ENCODE results near the gene RNF115.
"Not testable (repeated sequence)": the region's sequence is repeated elsewhere in the genome, so short reads cannot be mapped to it uniquely, and the experiment has no call there.

The RNF115 gene

GRCh38 chr1:145777357-145778145, 46.3 kb downstream of the RNF115 start:
- no peaks in the 10 kb centered on the region for H3K9me3 ChIP-seq (ENCODE audit: insufficient read depth, low read depth, low read length)
- no peak overlapping the region for H3K4me3 ChIP-seq (ENCODE audit: low read depth, low read length)
- H2BK120ac ChIP-seq (ENCODE audit: insufficient read depth, low read length, poor library complexity): no peak overlapping the region
- no peak overlapping the region for H3K14ac ChIP-seq (ENCODE audit: low read length)
- H2BK12ac ChIP-seq (ENCODE audit: low read length): no peak overlapping the region
- H3K9ac ChIP-seq (ENCODE audit: low read length): no peak overlapping the region
- H3K27ac ChIP-seq (ENCODE audit: low read depth, low read length): no peak overlapping the region
- H4K12ac ChIP-seq (ENCODE audit: low read depth, low read length): no peak overlapping the region
- H3K79me2 ChIP-seq (ENCODE audit: control insufficient read depth, insufficient read depth, low read length, poor library complexity): no peaks in the 10 kb centered on the region
- no peak overlapping the region for H3K18ac ChIP-seq (ENCODE audit: low read length)
- H2AK5ac ChIP-seq (ENCODE audit: low read length): no peak overlapping the region
- H3K4me2 ChIP-seq (ENCODE audit: low read length): no peak overlapping the region
- peaks cover 2 to 4% of the 10 kb centered on the region in 2 experiments for H3K36me3 ChIP-seq (ENCODE audit: control insufficient read depth in 1 of 2, insufficient read depth in 2 of 2, low read length in 2 of 2)
- H3K79me1 ChIP-seq (ENCODE audit: low read length): no peaks in the 10 kb centered on the region
- no peak overlapping the region for H4K91ac ChIP-seq (ENCODE audit: low read depth, low read length)
- H2AFZ ChIP-seq (ENCODE audit: insufficient read depth, low read length, poor library complexity): no peak overlapping the region
- no peaks in the 10 kb centered on the region for H3K4me1 ChIP-seq (ENCODE audit: control insufficient read depth in 1 of 2, insufficient read depth in 2 of 2, low read length in 2 of 2)
- H4K8ac ChIP-seq (ENCODE audit: low read depth, low read length): no peak overlapping the region
- no peak overlapping the region for H2BK5ac ChIP-seq (ENCODE audit: low read depth, low read length, poor library complexity)
- no peak for DNase-seq
- H3K23ac ChIP-seq (ENCODE audit: low read length): no peak overlapping the region
- H3K27me3 ChIP-seq (ENCODE audit: insufficient read depth, low read length): no peaks in the 10 kb centered on the region
- no CpG with 5 or more reads among the region's 1 CpG for WGBS (ENCODE audit: extremely low coverage, insufficient coverage, insufficient read length)
- no peak overlapping the region for H3K4ac ChIP-seq (ENCODE audit: low read depth, low read length)

- Histone ChIP-seq H2BK120ac (ENCODE audit: insufficient read depth, low read length, poor library complexity) (no peak overlapping the region), H3K4ac (ENCODE audit: low read depth, low read length) (no peak overlapping the region), H3K23ac (ENCODE audit: low read length) (no peak overlapping the region), H4K91ac (ENCODE audit: low read depth, low read length) (no peak overlapping the region), H2BK5ac (ENCODE audit: low read depth, low read length, poor library complexity) (no peak overlapping the region), H3K14ac (ENCODE audit: low read length) (no peak overlapping the region), H3K4me1 (ENCODE audit: control insufficient read depth in 1 of 2, insufficient read depth in 2 of 2, low read length in 2 of 2) (no peaks in the 10 kb centered on the region), H3K9me3 (ENCODE audit: insufficient read depth, low read depth, low read length) (no peaks in the 10 kb centered on the region), H3K36me3 (ENCODE audit: control insufficient read depth in 1 of 2, insufficient read depth in 2 of 2, low read length in 2 of 2) (peaks cover under 1 to 4% of the 10 kb centered on the region in 2 experiments), H3K9ac (ENCODE audit: low read length) (no peak overlapping the region), H3K79me1 (ENCODE audit: low read length) (no peaks in the 10 kb centered on the region), H2AK5ac (ENCODE audit: low read length) (no peak overlapping the region), H3K4me3 (ENCODE audit: low read depth, low read length) (no peak overlapping the region), H3K27me3 (ENCODE audit: insufficient read depth, low read length) (no peaks in the 10 kb centered on the region), H4K12ac (ENCODE audit: low read depth, low read length) (no peak overlapping the region), H2AFZ (ENCODE audit: insufficient read depth, low read length, poor library complexity) (no peak overlapping the region), H2BK12ac (ENCODE audit: low read length) (no peak overlapping the region), H3K27ac (ENCODE audit: low read depth, low read length) (no peak overlapping the region), H3K4me2 (ENCODE audit: low read length) (no peak overlapping the region), H3K18ac (ENCODE audit: low read length) (no peak overlapping the region), H4K8ac (ENCODE audit: low read depth, low read length) (no peak overlapping the region), H3K79me2 (ENCODE audit: control insufficient read depth, insufficient read depth, low read length, poor library complexity) (no peaks in the 10 kb centered on the region)
- DNase-seq: no peak
- WGBS (ENCODE audit: extremely low coverage, insufficient coverage, insufficient read length): no CpG with 5 or more reads among the region's 1 CpG
Observed at GRCh38 chr1:145773423-145773822, 50.5 kb downstream of the RNF115 start.

- no peak overlapping the region for H3K14ac ChIP-seq (ENCODE audit: low read length)
- peaks cover 4 to 7% of the 10 kb centered on the region in 2 experiments for H3K36me3 ChIP-seq (ENCODE audit: control insufficient read depth in 1 of 2, insufficient read depth in 2 of 2, low read length in 2 of 2)
- H4K12ac ChIP-seq (ENCODE audit: low read depth, low read length): no peak overlapping the region
- H2BK12ac ChIP-seq (ENCODE audit: low read length): no peak overlapping the region
- no CpG with 5 or more reads among the region's 1 CpG for WGBS (ENCODE audit: extremely low coverage, insufficient coverage, insufficient read length)
- H3K27ac ChIP-seq (ENCODE audit: low read depth, low read length): no peak overlapping the region
- H3K4ac ChIP-seq (ENCODE audit: low read depth, low read length): no peak overlapping the region
- H4K8ac ChIP-seq (ENCODE audit: low read depth, low read length): no peak overlapping the region
- no peaks in the 10 kb centered on the region for H3K79me2 ChIP-seq (ENCODE audit: control insufficient read depth, insufficient read depth, low read length, poor library complexity)
- no peak overlapping the region for H2BK5ac ChIP-seq (ENCODE audit: low read depth, low read length, poor library complexity)
- no peaks in the 10 kb centered on the region for H3K79me1 ChIP-seq (ENCODE audit: low read length)
- no peak overlapping the region for H2BK120ac ChIP-seq (ENCODE audit: insufficient read depth, low read length, poor library complexity)
- no peak overlapping the region for H2AK5ac ChIP-seq (ENCODE audit: low read length)
- H3K4me3 ChIP-seq (ENCODE audit: low read depth, low read length): no peak overlapping the region
- H3K4me1 ChIP-seq (ENCODE audit: control insufficient read depth in 1 of 2, insufficient read depth in 2 of 2, low read length in 2 of 2): no peaks in the 10 kb centered on the region
- H3K18ac ChIP-seq (ENCODE audit: low read length): no peak overlapping the region
- H3K9ac ChIP-seq (ENCODE audit: low read length): no peak overlapping the region
- DNase-seq: no peak
- H4K91ac ChIP-seq (ENCODE audit: low read depth, low read length): no peak overlapping the region
- no peak overlapping the region for H3K23ac ChIP-seq (ENCODE audit: low read length)
- no peak overlapping the region for H2AFZ ChIP-seq (ENCODE audit: insufficient read depth, low read length, poor library complexity)
- H3K4me2 ChIP-seq (ENCODE audit: low read length): no peak overlapping the region
- H3K9me3 ChIP-seq (ENCODE audit: insufficient read depth, low read depth, low read length): no peaks in the 10 kb centered on the region
- H3K27me3 ChIP-seq (ENCODE audit: insufficient read depth, low read length): no peaks in the 10 kb centered on the region
Observed at GRCh38 chr1:145771056-145771455, 52.8 kb downstream of the RNF115 start.

GRCh38 chr1:145768004-145768403, 55.9 kb downstream of the RNF115 start:
- not testable (repeated sequence) for H3K4me3 ChIP-seq (ENCODE audit: low read depth, low read length); H3K18ac ChIP-seq (ENCODE audit: low read length); H2BK12ac ChIP-seq (ENCODE audit: low read length); H3K27me3 ChIP-seq (ENCODE audit: insufficient read depth, low read length); H4K12ac ChIP-seq (ENCODE audit: low read depth, low read length); H2AK5ac ChIP-seq (ENCODE audit: low read length); H3K9ac ChIP-seq (ENCODE audit: low read length); H3K79me2 ChIP-seq (ENCODE audit: control insufficient read depth, insufficient read depth, low read length, poor library complexity); H3K14ac ChIP-seq (ENCODE audit: low read length); H2AFZ ChIP-seq (ENCODE audit: insufficient read depth, low read length, poor library complexity); DNase-seq; H2BK5ac ChIP-seq (ENCODE audit: low read depth, low read length, poor library complexity); H4K91ac ChIP-seq (ENCODE audit: low read depth, low read length); H3K4me2 ChIP-seq (ENCODE audit: low read length); H3K79me1 ChIP-seq (ENCODE audit: low read length); H3K4ac ChIP-seq (ENCODE audit: low read depth, low read length); H3K4me1 ChIP-seq (ENCODE audit: control insufficient read depth in 1 of 2, insufficient read depth in 2 of 2, low read length in 2 of 2); H3K23ac ChIP-seq (ENCODE audit: low read length); H3K9me3 ChIP-seq (ENCODE audit: insufficient read depth, low read depth, low read length); H4K8ac ChIP-seq (ENCODE audit: low read depth, low read length); H3K27ac ChIP-seq (ENCODE audit: low read depth, low read length); H2BK120ac ChIP-seq (ENCODE audit: insufficient read depth, low read length, poor library complexity)
- WGBS (ENCODE audit: extremely low coverage, insufficient coverage, insufficient read length): no CpG with 5 or more reads among the region's 10 CpGs
- peaks cover 6 to 17% of the 10 kb centered on the region in 2 experiments for H3K36me3 ChIP-seq (ENCODE audit: control insufficient read depth in 1 of 2, insufficient read depth in 2 of 2, low read length in 2 of 2)

All from trophoblast cell (in vitro differentiated cells and primary cell).